ENCODE measurements around the gene PKNOX2.

The PKNOX2 gene

GRCh38 chr11:125174057-125174456 lies 9.5 kb downstream of the PKNOX2 start:
- no peak for DNase-seq (ENCODE audit: low spot score)

GRCh38 chr11:125174686-125175085 lies 10.1 kb downstream of the PKNOX2 start:
- DNase-seq (ENCODE audit: low spot score): no peak

- no peak for DNase-seq (ENCODE audit: low spot score)
Measured at GRCh38 chr11:125175166-125175565, 10.6 kb downstream of the PKNOX2 start.

GRCh38 chr11:125175896-125176575 lies 11.5 kb downstream of the PKNOX2 start:
- no peak for DNase-seq (ENCODE audit: low spot score)

GRCh38 chr11:125176866-125177265 lies 12.3 kb downstream of the PKNOX2 start:
- no peak for DNase-seq (ENCODE audit: low spot score)

GRCh38 chr11:125177543-125177942 lies 13.0 kb downstream of the PKNOX2 start:
- DNase-seq (ENCODE audit: low spot score): no peak

DNA sequence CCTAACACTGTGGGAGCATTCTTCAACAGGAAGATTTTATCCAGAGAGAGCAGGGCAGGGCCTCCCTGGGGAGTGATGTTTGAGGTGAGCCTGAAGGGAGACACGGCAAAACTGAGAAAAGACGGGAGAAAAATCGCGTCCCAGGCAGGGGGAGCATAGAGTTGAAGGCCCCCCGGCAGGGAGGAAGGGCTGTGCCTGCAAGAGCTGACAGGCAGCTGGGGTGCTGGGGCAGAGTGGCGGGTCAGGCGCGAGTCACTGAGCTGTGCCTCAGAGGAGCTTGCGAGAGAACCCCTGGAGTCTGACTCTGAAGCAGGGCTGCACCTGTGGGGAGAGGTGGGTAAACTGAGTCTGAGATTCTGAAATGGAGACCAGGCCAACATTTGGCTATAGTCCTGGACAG lies 14.8 kb downstream of the PKNOX2 start:
- no peak for DNase-seq (ENCODE audit: low spot score)

DNA sequence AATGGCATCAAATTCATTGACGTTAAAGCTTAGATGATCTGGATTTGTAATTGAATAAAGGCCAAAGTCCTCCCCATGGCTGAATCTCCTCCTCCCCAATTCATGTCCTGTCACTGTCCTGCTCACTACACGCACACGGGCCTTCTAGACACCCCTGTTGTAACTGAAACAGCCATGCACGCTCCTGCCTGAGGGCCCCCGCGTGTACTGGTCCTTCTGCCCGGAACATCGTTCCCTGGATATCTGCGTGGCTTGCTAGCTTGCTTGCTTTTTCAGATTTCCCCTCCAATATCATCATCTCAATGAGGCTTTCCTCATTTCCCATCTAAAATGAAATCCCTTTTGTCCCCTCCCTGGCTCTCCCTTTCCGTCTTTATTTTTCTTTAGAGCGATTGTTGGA lies 15.3 kb downstream of the PKNOX2 start:
- DNase-seq (ENCODE audit: low spot score): no peak

DNA sequence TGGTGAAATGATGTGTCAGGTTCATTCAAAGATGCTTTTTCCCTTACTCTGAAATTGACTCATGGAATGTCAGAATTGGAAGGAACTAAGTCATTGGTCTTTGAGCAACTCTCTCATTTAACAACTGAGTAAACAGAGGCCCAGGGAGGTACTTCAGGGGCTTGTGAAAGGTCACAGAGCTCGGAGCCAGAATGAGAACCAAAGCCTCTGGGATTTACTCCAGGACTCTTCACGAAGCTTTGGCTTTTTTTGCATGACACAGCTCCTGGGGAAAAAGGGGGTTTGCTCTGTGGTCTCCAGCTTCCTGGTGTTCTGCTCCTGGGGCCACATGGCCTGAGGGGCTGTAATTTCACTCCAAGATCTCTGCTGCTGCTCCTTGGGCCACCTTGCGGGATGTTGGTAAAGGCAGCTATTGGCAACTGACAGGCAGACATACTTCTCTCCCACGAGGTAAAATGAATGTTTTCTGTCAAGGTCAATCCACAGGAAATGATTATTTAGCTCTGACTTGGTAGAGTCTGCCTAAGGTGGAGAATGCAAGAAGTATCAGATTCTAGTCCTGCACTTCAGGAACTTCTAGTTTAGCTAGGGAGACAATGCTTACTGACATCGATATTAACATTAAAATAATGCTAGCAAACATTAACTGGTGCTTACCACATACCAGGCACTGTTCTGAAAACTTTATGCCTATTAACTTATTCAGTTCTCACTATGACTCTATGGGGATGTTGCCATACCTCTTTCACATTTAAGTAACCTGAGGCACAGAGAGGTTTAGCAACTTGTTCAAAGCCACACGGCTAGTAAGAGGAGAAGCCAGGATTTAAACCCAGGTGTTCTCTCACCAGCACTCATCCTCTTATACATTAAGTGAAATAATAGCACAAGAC lies 16.1 kb downstream of the PKNOX2 start:
- no peak for DNase-seq (ENCODE audit: low spot score)

DNA sequence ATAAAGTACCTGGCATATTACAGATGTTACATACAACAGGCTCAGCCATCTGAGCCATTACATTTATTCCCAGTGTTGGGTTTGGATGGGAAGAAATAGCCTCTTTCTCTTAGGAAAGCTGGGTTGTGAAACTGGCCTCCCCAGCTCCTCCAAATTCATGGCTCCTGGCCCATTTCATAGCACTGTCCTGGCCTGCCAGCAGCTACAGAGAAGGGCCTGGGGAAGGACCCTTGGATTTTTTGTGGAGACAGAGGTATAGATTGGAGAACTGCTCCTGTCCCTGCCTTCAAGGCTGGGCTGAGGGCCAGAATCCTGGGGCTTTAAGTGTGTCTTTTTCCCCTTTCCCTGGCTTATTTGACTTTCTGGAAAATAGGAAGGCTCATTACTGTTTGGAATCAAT lies 18.0 kb downstream of the PKNOX2 start:
- DNase-seq (ENCODE audit: low spot score): no peak

- DNase-seq (ENCODE audit: low spot score): no peak
Measured at GRCh38 chr11:125183641-125184040, 19.1 kb downstream of the PKNOX2 start.

DNA sequence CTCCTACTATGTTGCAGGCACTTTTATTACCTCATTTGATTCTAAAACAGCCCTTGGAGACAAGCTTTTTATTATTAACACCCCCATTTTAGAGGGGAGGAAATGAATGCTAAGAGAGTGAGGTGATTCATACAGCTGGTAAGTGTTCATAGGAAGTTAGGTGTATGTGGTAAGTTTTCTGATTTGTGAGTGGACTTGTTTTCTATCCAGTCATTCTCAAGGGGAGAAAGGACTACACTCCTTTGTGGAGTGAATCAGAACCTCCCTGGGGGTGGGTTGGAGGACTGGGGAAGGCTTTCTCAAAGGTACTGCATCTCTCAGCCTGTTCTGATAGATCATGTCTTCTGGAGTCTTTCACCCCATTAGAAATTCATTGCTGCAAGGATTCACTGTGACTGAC lies 23.5 kb downstream of the PKNOX2 start:
- no peak for DNase-seq (ENCODE audit: low spot score)

GRCh38 chr11:125190566-125190965 lies 26.0 kb downstream of the PKNOX2 start:
- DNase-seq (ENCODE audit: low spot score): no peak

DNA sequence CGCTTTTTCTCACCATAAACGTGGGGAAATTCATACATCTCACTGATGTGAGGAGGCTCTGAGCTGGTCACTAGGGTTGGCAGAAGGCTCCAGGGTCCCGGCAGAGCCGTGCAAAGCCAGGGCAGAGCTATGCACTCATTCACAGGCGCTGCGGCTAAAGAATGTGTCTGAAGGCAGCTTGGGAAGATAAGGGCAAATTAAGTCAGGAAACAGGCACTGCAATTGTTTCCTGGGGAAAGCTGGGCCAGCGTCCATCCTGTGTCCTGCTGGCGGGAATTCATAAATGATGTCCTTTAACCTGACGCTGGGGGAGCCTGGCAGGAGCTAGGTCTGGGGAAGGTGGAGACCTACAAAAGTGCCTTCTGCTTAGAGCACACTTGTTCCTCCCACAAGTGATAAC lies 27.6 kb downstream of the PKNOX2 start:
- no peak for DNase-seq (ENCODE audit: low spot score)

GRCh38 chr11:125192717-125193415 lies 28.3 kb downstream of the PKNOX2 start:
- DNase-seq (ENCODE audit: low spot score): no peak

- DNase-seq (ENCODE audit: low spot score): no peak
Measured at GRCh38 chr11:125193416-125193726, 28.8 kb downstream of the PKNOX2 start.

DNA sequence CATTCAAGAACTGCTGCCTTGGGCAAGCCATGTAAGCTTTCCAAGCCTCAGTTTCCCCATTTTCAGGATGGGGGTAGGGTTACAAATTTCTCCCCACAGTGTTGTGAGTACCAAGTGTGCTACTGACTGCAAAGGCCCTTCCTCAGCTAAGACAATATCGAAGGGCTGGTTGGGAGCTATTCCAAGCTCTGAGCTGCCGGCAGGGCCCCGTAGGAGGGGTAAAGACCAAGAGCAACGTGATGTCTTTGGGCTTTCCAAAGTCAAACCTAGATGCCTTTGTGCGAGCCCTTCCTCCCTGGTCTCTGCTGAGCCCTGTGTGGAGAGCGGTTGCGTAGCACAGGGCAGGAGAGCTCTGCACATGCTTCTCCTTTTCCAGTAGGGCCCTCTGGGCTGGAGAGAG lies 29.3 kb downstream of the PKNOX2 start:
- no peak for DNase-seq (ENCODE audit: low spot score)

DNA sequence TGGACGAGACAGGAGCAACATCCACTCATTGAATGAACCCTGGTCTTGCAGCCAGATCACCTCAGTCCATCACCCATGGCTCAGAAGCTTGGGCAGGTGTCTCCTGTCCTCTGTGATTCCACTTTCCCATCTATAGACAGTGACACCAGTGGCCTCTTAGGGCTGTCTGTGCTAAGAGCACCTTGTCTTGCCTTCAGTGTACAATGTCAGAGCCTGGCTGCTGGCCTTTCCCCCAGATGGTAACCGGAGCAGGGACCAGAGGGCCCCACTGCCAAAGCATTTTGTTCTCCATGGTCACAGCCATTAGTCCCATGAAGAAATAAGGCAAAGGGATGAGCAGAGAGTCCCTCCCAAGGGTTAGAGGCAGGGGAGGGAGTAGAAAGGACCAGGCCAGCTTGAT lies 35.4 kb downstream of the PKNOX2 start:
- DNase-seq (ENCODE audit: low spot score): no peak

DNA sequence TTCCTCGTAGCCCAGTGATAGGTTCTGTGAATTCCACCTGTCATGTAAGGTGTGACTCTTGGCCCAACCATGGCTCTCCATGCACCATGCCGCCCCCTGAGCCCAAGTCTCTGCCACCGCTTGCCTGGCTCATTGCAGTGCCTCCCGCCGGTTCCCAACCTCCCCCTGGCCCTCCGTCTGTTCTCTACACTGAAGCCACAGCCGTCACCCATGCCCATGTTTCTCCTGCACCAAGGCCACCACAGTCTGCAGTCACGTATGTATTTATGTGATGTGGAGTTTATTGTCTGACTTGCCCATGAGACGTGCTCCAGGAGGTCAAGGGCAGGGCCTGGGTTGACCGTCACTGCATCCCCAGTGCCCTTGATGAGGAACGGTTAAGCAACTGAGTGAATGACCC lies 35.9 kb downstream of the PKNOX2 start:
- no peak for DNase-seq (ENCODE audit: low spot score)

DNA sequence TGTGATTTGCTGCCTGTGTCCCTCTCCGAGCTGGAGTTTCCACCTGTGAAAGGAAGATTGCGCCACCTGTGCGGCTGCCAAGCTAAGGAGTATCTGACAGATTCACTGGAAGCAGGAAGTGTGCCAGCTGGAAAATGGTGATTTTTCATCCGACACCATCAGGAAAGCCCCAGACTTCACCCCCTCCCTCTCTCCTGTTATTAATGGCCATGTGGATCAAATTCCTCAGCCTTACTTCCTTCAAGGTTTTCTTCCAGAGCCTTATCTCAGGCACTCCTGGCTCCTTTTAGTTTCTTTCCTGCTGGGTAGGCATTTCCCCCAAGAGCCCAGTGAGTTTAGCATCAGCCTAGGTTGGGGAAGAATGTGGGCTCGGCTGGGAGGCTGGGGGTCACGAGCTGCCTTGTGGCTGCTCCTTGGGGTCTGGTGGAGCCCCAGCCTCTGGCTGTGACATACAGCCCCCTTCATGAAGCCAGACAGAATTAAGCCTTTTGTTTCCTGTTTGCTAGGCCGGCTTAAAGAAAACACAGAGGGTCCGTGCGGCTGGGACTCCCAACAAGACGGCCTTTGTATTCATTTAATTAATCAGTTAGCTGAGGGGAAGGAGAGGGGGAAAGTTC lies 37.1 kb downstream of the PKNOX2 start:
- no peak for DNase-seq (ENCODE audit: low spot score)

DNA sequence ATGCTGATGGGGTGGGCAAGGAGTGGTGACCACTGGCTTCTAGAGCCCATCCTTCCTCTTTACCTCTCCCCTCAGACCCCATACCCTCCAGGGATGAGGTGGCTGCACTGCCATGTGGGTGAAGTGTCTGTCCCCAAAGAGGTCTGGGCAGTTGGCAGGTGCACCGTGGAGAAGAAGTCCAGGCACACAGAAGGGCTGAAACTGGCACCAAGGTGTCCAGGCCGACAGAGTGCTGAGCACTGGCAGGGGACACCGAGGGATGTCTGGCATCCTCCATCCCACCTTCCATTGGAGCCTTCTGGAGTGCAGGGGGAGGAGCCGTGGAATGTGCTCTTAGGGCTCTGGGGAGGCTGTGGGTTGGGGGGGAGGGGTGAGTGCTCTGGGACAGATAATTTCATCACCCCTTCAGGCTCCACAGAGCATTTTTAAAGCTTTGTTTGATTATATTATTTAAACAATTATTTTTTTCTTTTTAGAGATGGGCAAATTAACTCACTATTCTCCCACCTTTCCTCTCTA lies 37.9 kb downstream of the PKNOX2 start:
- DNase-seq (ENCODE audit: low spot score): no peak

GRCh38 chr11:125202977-125203376 lies 38.4 kb downstream of the PKNOX2 start:
- DNase-seq (ENCODE audit: low spot score): no peak

Measured in HuH-7.5 (cell line).